ENCODE measurements around the gene TMEM170A.
A peak's percentile ranks its signal among the peaks of the same experiment; 100 is the strongest.
"Not testable (repeated sequence)": the region's sequence is repeated elsewhere in the genome, so short reads cannot be mapped to it uniquely, and the experiment has no call there.

TMEM170A gene

GRCh38 chr16:75456971-75457370, 7.5 kb downstream of the TMEM170A start:
- no peaks in the 10 kb centered on the region for H3K36me3 ChIP-seq (ENCODE audit: control insufficient read depth in 2 of 2, insufficient read depth in 2 of 2, low read length in 2 of 2)
- no peak overlapping the region for H3K4me3 ChIP-seq (ENCODE audit: low read length in 2 of 2)
- H3K27ac ChIP-seq (ENCODE audit: low read depth in 2 of 2, low read length in 2 of 2): peak overlapping the region; percentile 38 to 43
- peak overlapping the region in 1 of 2 donors; percentile 29 for H3K9ac ChIP-seq (ENCODE audit: low read depth in 1 of 2, low read length in 2 of 2)
- H3K9me3 ChIP-seq (ENCODE audit: control insufficient read depth in 2 of 2, low read length in 2 of 2): no peaks in the 10 kb centered on the region
- no peaks in the 10 kb centered on the region for H3K27me3 ChIP-seq (ENCODE audit: control insufficient read depth in 2 of 2, insufficient read depth in 2 of 2, low read length in 2 of 2)
- H3K4me1 ChIP-seq (ENCODE audit: control insufficient read depth in 2 of 2, insufficient read depth in 2 of 2, low read length in 2 of 2): peaks cover 39 to 56% of the 10 kb centered on the region in 2 donors

DNA sequence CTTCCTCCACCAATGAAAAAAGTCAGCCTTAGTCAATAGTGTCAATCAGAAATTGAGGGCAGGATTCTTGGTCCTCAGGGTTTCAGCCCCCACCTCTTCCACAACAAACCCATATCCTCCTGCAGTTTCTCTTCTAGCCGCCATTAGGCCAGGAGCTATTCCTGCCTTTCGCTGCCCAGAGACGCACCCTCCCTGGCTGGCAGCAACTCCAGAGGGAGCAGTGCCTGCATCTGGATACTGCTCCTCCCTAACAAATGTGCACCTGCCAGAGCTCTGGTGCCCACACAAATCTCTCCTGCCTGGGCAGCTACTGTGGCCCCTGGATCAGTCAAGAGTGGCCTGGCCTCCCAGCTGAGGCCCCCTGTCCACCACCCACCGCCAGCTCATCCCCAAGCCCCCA, 8.0 kb downstream of the TMEM170A start:
- H3K9ac ChIP-seq (ENCODE audit: low read depth in 1 of 2, low read length in 2 of 2); H3K27me3 ChIP-seq (ENCODE audit: control insufficient read depth in 2 of 2, insufficient read depth in 2 of 2, low read length in 2 of 2); H3K4me3 ChIP-seq (ENCODE audit: low read length in 2 of 2); H3K9me3 ChIP-seq (ENCODE audit: control insufficient read depth in 2 of 2, low read length in 2 of 2); H3K36me3 ChIP-seq (ENCODE audit: control insufficient read depth in 2 of 2, insufficient read depth in 2 of 2, low read length in 2 of 2): not testable (repeated sequence)
- peak overlapping the region in 1 of 2 donors; percentile 38 for H3K27ac ChIP-seq (ENCODE audit: low read depth in 2 of 2, low read length in 2 of 2)
- peaks cover 38 to 51% of the 10 kb centered on the region in 2 donors for H3K4me1 ChIP-seq (ENCODE audit: control insufficient read depth in 2 of 2, insufficient read depth in 2 of 2, low read length in 2 of 2)

- H3K36me3 ChIP-seq (ENCODE audit: control insufficient read depth in 2 of 2, insufficient read depth in 2 of 2, low read length in 2 of 2): peaks cover 0 to 10% of the 10 kb centered on the region in 2 donors
- no peaks in the 10 kb centered on the region for H3K9me3 ChIP-seq (ENCODE audit: control insufficient read depth in 2 of 2, low read length in 2 of 2)
- H3K27ac ChIP-seq (ENCODE audit: low read depth in 2 of 2, low read length in 2 of 2): no peak overlapping the region
- no peak overlapping the region for H3K4me3 ChIP-seq (ENCODE audit: low read length in 2 of 2)
- no peak overlapping the region for H3K9ac ChIP-seq (ENCODE audit: low read depth in 1 of 2, low read length in 2 of 2)
- H3K4me1 ChIP-seq (ENCODE audit: control insufficient read depth in 2 of 2, insufficient read depth in 2 of 2, low read length in 2 of 2): peaks cover 36 to 50% of the 10 kb centered on the region in 2 donors
- no peaks in the 10 kb centered on the region for H3K27me3 ChIP-seq (ENCODE audit: control insufficient read depth in 2 of 2, insufficient read depth in 2 of 2, low read length in 2 of 2)
Observed at GRCh38 chr16:75455677-75456076, 8.8 kb downstream of the TMEM170A start.

DNA sequence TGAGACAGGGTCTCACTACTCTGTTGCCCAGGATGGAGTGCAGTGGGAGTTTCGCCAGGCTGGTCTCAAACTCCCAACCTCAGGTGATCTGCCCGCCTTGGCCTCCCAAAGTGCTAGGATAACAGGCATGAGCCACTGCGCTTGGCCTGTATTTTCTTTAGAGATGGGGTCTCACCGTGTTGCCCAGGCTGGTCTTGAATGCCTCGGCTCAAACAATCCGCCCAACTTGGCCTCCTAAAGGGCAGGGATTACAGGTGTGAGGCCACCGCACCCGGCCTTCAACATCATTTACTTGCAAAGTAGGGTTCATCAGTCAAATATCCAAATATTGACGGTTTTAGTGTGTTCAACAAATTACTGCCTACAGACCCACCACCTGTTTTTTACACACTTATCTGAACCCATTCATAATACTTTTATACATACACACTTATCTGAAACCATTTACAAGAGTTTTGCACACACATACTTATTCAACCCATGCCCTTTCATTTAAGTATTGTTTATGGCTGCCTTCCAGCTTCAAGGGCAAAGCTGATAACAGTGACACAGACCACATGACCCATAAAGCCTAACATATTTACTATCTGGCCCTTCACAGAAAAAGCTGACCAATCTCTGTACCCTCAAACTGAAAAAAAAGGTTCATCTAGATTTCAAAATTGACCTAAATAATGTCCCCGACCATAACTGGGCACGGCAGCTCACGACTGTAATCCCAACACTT, 11.9 kb downstream of the TMEM170A start:
- no peak overlapping the region for H3K9ac ChIP-seq (ENCODE audit: low read depth in 1 of 2, low read length in 2 of 2)
- no peak overlapping the region for H3K4me3 ChIP-seq (ENCODE audit: low read length in 2 of 2)
- no peaks in the 10 kb centered on the region for H3K9me3 ChIP-seq (ENCODE audit: control insufficient read depth in 2 of 2, low read length in 2 of 2)
- H3K27ac ChIP-seq (ENCODE audit: low read depth in 2 of 2, low read length in 2 of 2): no peak overlapping the region
- H3K4me1 ChIP-seq (ENCODE audit: control insufficient read depth in 2 of 2, insufficient read depth in 2 of 2, low read length in 2 of 2): peaks cover 25 to 27% of the 10 kb centered on the region in 2 donors
- no peaks in the 10 kb centered on the region for H3K27me3 ChIP-seq (ENCODE audit: control insufficient read depth in 2 of 2, insufficient read depth in 2 of 2, low read length in 2 of 2)
- H3K36me3 ChIP-seq (ENCODE audit: control insufficient read depth in 2 of 2, insufficient read depth in 2 of 2, low read length in 2 of 2): peaks cover under 1 to 31% of the 10 kb centered on the region in 2 donors

- Histone ChIP-seq H3K9ac (ENCODE audit: low read depth in 1 of 2, low read length in 2 of 2) (no peak overlapping the region), H3K4me3 (ENCODE audit: low read length in 2 of 2) (no peak overlapping the region), H3K27ac (ENCODE audit: low read depth in 2 of 2, low read length in 2 of 2) (no peak overlapping the region), H3K36me3 (ENCODE audit: control insufficient read depth in 2 of 2, insufficient read depth in 2 of 2, low read length in 2 of 2) (peaks cover 6 to 35% of the 10 kb centered on the region in 2 donors), H3K27me3 (ENCODE audit: control insufficient read depth in 2 of 2, insufficient read depth in 2 of 2, low read length in 2 of 2) (no peaks in the 10 kb centered on the region), H3K4me1 (ENCODE audit: control insufficient read depth in 2 of 2, insufficient read depth in 2 of 2, low read length in 2 of 2) (no peaks in the 10 kb centered on the region), H3K9me3 (ENCODE audit: control insufficient read depth in 2 of 2, low read length in 2 of 2) (no peaks in the 10 kb centered on the region)
Observed at GRCh38 chr16:75446416-75446815, 18.1 kb downstream of the TMEM170A start.

- H3K4me3 ChIP-seq (ENCODE audit: low read length in 2 of 2): no peak overlapping the region
- H3K9ac ChIP-seq (ENCODE audit: low read depth in 1 of 2, low read length in 2 of 2): no peak overlapping the region
- no peaks in the 10 kb centered on the region for H3K4me1 ChIP-seq (ENCODE audit: control insufficient read depth in 2 of 2, insufficient read depth in 2 of 2, low read length in 2 of 2)
- no peak overlapping the region for H3K27ac ChIP-seq (ENCODE audit: low read depth in 2 of 2, low read length in 2 of 2)
- no peaks in the 10 kb centered on the region for H3K27me3 ChIP-seq (ENCODE audit: control insufficient read depth in 2 of 2, insufficient read depth in 2 of 2, low read length in 2 of 2)
- no peaks in the 10 kb centered on the region for H3K9me3 ChIP-seq (ENCODE audit: control insufficient read depth in 2 of 2, low read length in 2 of 2)
- H3K36me3 ChIP-seq (ENCODE audit: control insufficient read depth in 2 of 2, insufficient read depth in 2 of 2, low read length in 2 of 2): peaks cover 6 to 24% of the 10 kb centered on the region in 2 donors
Observed at GRCh38 chr16:75445298-75445697, 19.2 kb downstream of the TMEM170A start.

- Histone ChIP-seq H3K27me3 (ENCODE audit: control insufficient read depth in 2 of 2, insufficient read depth in 2 of 2, low read length in 2 of 2) (no peaks in the 10 kb centered on the region), H3K36me3 (ENCODE audit: control insufficient read depth in 2 of 2, insufficient read depth in 2 of 2, low read length in 2 of 2) (peaks cover 6 to 12% of the 10 kb centered on the region in 2 donors), H3K9me3 (ENCODE audit: control insufficient read depth in 2 of 2, low read length in 2 of 2) (no peaks in the 10 kb centered on the region), H3K27ac (ENCODE audit: low read depth in 2 of 2, low read length in 2 of 2) (no peak overlapping the region), H3K4me1 (ENCODE audit: control insufficient read depth in 2 of 2, insufficient read depth in 2 of 2, low read length in 2 of 2) (no peaks in the 10 kb centered on the region), H3K9ac (ENCODE audit: low read depth in 1 of 2, low read length in 2 of 2) (no peak overlapping the region), H3K4me3 (ENCODE audit: low read length in 2 of 2) (no peak overlapping the region)
Observed at GRCh38 chr16:75443298-75443697, 21.2 kb downstream of the TMEM170A start.

GRCh38 chr16:75433732-75434413, 30.6 kb downstream of the TMEM170A start:
- H3K27me3 ChIP-seq (ENCODE audit: control insufficient read depth in 2 of 2, insufficient read depth in 2 of 2, low read length in 2 of 2): no peaks in the 10 kb centered on the region
- no peaks in the 10 kb centered on the region for H3K36me3 ChIP-seq (ENCODE audit: control insufficient read depth in 2 of 2, insufficient read depth in 2 of 2, low read length in 2 of 2)
- H3K9ac ChIP-seq (ENCODE audit: low read depth in 1 of 2, low read length in 2 of 2): peak overlapping the region; percentile 96 to 97
- peak overlapping the region; percentile 83 to 84 for H3K4me3 ChIP-seq (ENCODE audit: low read length in 2 of 2)
- H3K27ac ChIP-seq (ENCODE audit: low read depth in 2 of 2, low read length in 2 of 2): peak overlapping the region; percentile 95 to 100
- no peaks in the 10 kb centered on the region for H3K9me3 ChIP-seq (ENCODE audit: control insufficient read depth in 2 of 2, low read length in 2 of 2)
- peaks cover 5 to 9% of the 10 kb centered on the region in 2 donors for H3K4me1 ChIP-seq (ENCODE audit: control insufficient read depth in 2 of 2, insufficient read depth in 2 of 2, low read length in 2 of 2)

- peak within 1 kb of the TSS; percentile 96 to 97 for H3K9ac ChIP-seq (ENCODE audit: low read depth in 1 of 2, low read length in 2 of 2)
- peaks cover 5 to 9% of the 10 kb centered on the region in 2 donors for H3K4me1 ChIP-seq (ENCODE audit: control insufficient read depth in 2 of 2, insufficient read depth in 2 of 2, low read length in 2 of 2)
- H3K9me3 ChIP-seq (ENCODE audit: control insufficient read depth in 2 of 2, low read length in 2 of 2): no peaks in the 10 kb centered on the region
Observed at GRCh38 chr16:75432828-75433731, 31.4 kb downstream of the TMEM170A start, which contains the start of gene CFDP1. CFDP1 (minus strand) TSS chr16:75433503; CDS start chr16:75433352, 151 bp downstream.

More at GRCh38 chr16:75432828-75433731, 31.4 kb downstream of the TMEM170A start, which contains the start of gene CFDP1:
- Histone ChIP-seq H3K27ac (ENCODE audit: low read depth in 2 of 2, low read length in 2 of 2) (peak within 1 kb of the TSS; percentile 95 to 100), H3K27me3 (ENCODE audit: control insufficient read depth in 2 of 2, insufficient read depth in 2 of 2, low read length in 2 of 2) (no peaks in the 10 kb centered on the region), H3K4me3 (ENCODE audit: low read length in 2 of 2) (peak within 1 kb of the TSS; percentile 83 to 84), H3K36me3 (ENCODE audit: control insufficient read depth in 2 of 2, insufficient read depth in 2 of 2, low read length in 2 of 2) (no peaks in the 10 kb centered on the region)

All from mucosa of rectum (tissue), 2 donors.